Gastroesophageal sphincter (tissue), 3 donors: ENCODE measurements around the gene GNLY.

Experiments
- EP300 ChIP-seq: sonication (generic); formaldehyde crosslinking; IDR thresholded peaks from one replicate; pipeline ENCODE4 v1.6.1; 2017; ENCODE audit warnings: antibody characterized with exemption, mild to moderate bottlenecking
- POLR2A ChIP-seq, 2 donors: fragments of 450-650 bp; IDR thresholded peaks; one replicate each; pipeline ENCODE4 v1.6.1; 2017; ENCODE audit warnings: antibody characterized with exemption in 2 of 2, mild to moderate bottlenecking in 2 of 2, moderate library complexity in 1 of 2
- POLR2AphosphoS5 ChIP-seq: sonication (generic); formaldehyde crosslinking; IDR thresholded peaks from one replicate; pipeline ENCODE4 v1.6.1; 2017; ENCODE audit warnings: antibody characterized with exemption
- TF ChIP-seq, protein P1 (sequence below), 4 experiments: fragments of 200-600 bp in 2 of 4; fragments of 450-650 bp in 2 of 4; sonication (generic) in 1 of 4; IDR thresholded peaks; one replicate each; pipeline ENCODE4 v1.5.1; 2017 to 2019; ENCODE audit warnings: antibody characterized with exemption in 4 of 4, mild to moderate bottlenecking in 2 of 4, moderate library complexity in 2 of 4

DNA sequence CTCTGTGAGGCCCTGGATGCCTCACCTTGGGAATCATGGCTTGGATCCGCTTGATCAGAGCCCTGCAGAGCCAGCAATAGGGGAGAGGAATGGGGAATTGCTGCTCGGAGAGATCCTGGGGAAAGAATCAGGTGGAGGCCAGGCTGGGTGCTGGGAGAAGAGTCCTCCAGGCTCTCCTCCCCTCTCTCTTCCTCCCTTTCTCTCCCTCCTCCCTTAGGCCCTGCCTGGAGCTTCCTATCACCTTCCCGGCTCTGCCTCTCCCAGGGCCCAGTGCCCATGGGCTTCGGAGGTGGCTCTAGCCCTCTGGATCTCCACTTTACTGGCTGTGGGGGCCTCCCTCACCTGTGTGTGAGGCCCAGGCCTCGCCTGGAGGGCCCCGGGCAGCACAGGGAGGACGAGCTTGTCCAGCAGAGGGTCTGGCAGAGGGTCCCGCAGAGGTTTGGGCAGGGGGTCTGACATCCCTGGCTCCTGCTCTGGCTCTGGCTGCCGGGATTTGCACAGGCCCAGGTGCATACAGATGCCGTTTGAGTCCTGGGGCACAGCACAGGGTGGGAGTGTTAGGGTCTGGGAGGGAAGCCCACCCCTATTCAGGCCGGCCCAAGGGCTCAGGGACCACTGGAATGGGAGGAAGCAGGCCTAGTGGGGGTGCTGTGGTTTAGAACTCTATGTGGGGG is 28.8 kb upstream of the GNLY start:
- TF ChIP-seq POLR2A (IDR thresholded peaks at IDR 0.05), result no peak
- TF ChIP-seq, protein P1, sequence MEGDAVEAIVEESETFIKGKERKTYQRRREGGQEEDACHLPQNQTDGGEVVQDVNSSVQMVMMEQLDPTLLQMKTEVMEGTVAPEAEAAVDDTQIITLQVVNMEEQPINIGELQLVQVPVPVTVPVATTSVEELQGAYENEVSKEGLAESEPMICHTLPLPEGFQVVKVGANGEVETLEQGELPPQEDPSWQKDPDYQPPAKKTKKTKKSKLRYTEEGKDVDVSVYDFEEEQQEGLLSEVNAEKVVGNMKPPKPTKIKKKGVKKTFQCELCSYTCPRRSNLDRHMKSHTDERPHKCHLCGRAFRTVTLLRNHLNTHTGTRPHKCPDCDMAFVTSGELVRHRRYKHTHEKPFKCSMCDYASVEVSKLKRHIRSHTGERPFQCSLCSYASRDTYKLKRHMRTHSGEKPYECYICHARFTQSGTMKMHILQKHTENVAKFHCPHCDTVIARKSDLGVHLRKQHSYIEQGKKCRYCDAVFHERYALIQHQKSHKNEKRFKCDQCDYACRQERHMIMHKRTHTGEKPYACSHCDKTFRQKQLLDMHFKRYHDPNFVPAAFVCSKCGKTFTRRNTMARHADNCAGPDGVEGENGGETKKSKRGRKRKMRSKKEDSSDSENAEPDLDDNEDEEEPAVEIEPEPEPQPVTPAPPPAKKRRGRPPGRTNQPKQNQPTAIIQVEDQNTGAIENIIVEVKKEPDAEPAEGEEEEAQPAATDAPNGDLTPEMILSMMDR (IDR thresholded peaks at IDR 0.05), result no peak
- no peak for TF ChIP-seq POLR2AphosphoS5
- TF ChIP-seq EP300, result no peak
